Upper lobe of right lung (tissue), 1 donor: ENCODE results near the gene CYSTM1. TPM values are rescaled to one million over a fixed set of nuclear protein-coding genes. Genes with fewer than 3 reads are reported as not detected.

Experiments used
- ATAC-seq: fragments of 200-7000 bp; cut with Tn5 transposase; one replicate; pipeline ENCODE4 v1.9.1; 2020; ENCODE audit warnings: mild to moderate bottlenecking, moderate library complexity
- DNase-seq: peaks from one replicate; pipeline ENCODE4 v3.0.0-alpha.2; 2020
- H3K27ac ChIP-seq: fragments of 200-600 bp; one replicate; pipeline ENCODE4 v1.8.0; 2022
- H3K27me3 ChIP-seq: fragments of 200-600 bp; one replicate; pipeline ENCODE4 v1.8.0; 2022; ENCODE audit warnings: mild to moderate bottlenecking
- H3K36me3 ChIP-seq: fragments of 200-600 bp; one replicate; pipeline ENCODE4 v1.8.0; 2022
- H3K4me1 ChIP-seq: fragments of 200-600 bp; one replicate; pipeline ENCODE4 v1.8.0; 2022
- H3K4me3 ChIP-seq: fragments of 200-600 bp; one replicate; pipeline ENCODE4 v1.8.0; 2022; ENCODE audit warnings: mild to moderate bottlenecking
- H3K9me3 ChIP-seq: fragments of 200-600 bp; one replicate; pipeline ENCODE4 v1.8.0; 2022
- CTCF ChIP-seq: fragments of 200-600 bp; IDR thresholded peaks from one replicate; pipeline ENCODE4 v1.8.0; 2022; ENCODE audit warnings: antibody characterized with exemption
- intact Hi-C: fragments of 100-400 bp; cut with DNase I; formaldehyde crosslinking; loops from one replicate; pipeline ENCODE4 v1.11.0; 2022
- total RNA-seq: library from RNA; stranded (reverse); fragmentation: NEBNext Ultra II Directional; extraction: Animal tissue kit (Norgen Biotek cat#: 25700); gene quantifications from one replicate; pipeline ENCODE4 v1.2.1, GENCODE V29; 2021
- donor health status: DM: no; HTN: yes; CAD: no; lungs with severe emphysema.

The CYSTM1 gene
- total RNA-seq, 1 donor from 2014 or later: 85.1 TPM

DNA sequence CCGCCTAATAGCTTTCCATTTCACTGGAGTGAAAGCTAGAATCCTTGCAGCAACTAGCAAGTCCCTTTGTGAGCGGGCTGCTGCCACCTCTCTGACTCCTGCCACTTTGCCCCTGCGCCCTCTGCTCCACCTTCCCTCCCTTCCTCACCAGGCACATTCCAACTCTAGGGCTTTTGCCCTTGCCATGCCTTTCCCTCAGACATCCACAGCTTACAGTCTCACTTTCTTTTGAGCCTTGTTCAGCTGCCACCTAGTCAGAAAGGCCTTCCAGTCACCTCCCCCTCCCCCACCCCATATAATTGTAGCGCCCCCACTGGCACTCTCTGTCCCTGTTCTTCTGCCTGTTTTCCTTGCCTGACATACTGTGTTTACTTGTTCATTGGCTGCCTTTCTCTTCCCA, 31.0 kb downstream of the CYSTM1 start:
- Histone ChIP-seq H3K27me3 (no peaks in the 10 kb centered on the region), H3K9me3 (no peaks in the 10 kb centered on the region), H3K36me3 (no peaks in the 10 kb centered on the region), H3K4me3 (no peak overlapping the region), H3K27ac (no peak overlapping the region), H3K4me1 (peaks cover 7% of the 10 kb centered on the region)
- ATAC-seq (no peak), DNase-seq (no peak)
- no peak for TF ChIP-seq CTCF
- intact Hi-C loops: no loop called here

DNA sequence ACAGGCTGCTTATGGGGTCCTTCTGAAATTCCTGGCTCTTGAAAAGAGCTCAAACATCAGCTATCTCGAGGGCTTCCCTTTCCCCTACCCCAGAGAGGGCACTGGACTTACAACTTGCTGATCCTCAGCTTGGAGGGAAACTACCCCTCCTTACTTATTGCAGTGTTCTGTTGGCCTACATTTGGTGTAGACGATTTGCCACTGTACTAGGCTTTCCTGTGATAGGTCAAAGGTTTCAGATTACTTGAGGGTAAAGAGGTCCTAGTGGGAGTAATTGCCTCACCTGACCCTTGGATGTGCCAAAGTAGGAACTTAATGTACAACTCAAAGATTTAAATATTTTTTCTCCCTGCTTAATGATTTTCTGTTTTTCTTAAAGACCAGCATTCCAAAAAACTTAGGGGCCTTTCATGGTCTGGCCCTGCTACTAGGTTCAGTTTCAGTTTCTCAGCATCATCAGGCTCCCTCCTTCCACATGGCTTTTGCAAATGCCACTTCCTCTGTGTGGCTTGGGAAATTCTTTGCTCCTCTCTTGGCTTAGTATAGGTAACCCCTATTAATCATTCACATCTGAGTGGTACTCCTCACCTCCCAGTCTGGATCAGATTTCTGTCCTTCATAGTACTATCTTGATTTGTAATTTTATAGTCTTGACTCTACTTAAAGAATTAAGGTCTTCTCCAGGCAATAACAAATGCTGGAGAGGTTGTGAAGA, 32.4 kb downstream of the CYSTM1 start:
- no peak for DNase-seq
- intact Hi-C loops: no loop called here
- Histone ChIP-seq H3K36me3 (no peaks in the 10 kb centered on the region), H3K4me3 (no peak overlapping the region), H3K4me1 (peaks cover 7% of the 10 kb centered on the region), H3K9me3 (no peaks in the 10 kb centered on the region), H3K27ac (no peak overlapping the region), H3K27me3 (no peaks in the 10 kb centered on the region)
- TF ChIP-seq CTCF: no peak
- ATAC-seq: peak; percentile 80

DNA sequence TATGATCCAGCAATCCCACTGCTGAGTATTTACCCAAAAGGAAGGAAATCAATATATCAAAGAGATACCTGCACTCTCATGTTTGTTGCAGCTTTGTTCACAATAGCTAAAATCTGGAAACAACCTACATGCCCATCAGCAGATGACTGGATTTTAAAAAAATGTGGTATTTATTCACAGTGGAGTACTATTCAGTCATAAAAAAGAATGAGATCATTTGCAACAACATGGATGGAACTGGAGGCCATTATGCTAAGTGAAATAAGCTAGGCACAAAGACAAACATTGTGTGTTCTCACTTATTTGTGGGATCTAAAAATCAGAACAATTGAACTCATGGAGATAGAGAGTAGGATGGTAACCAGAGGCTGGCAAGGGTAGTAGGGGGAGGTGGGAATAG, 33.1 kb downstream of the CYSTM1 start:
- no peak overlapping the region for H3K4me3 ChIP-seq
- H3K4me1 ChIP-seq: peaks cover 7% of the 10 kb centered on the region
- no peak for DNase-seq
- no peak for ATAC-seq
- H3K36me3 ChIP-seq: no peaks in the 10 kb centered on the region
- no peak for TF ChIP-seq CTCF
- H3K9me3 ChIP-seq: no peaks in the 10 kb centered on the region
- H3K27ac ChIP-seq: no peak overlapping the region
- no peaks in the 10 kb centered on the region for H3K27me3 ChIP-seq
- intact Hi-C loops: no loop called here

GRCh38 chr5:140213370-140213983, 38.5 kb downstream of the CYSTM1 start:
- Histone ChIP-seq H3K27me3 (no peaks in the 10 kb centered on the region), H3K27ac (no peak overlapping the region), H3K9me3 (no peaks in the 10 kb centered on the region), H3K36me3 (no peaks in the 10 kb centered on the region), H3K4me3 (no peak overlapping the region), H3K4me1 (peaks cover 20% of the 10 kb centered on the region)
- DNase-seq (no peak), ATAC-seq (no peak)
- intact Hi-C loops: no loop called here
- TF ChIP-seq CTCF: no peak

GRCh38 chr5:140214831-140215230, 39.8 kb downstream of the CYSTM1 start:
- no peaks in the 10 kb centered on the region for H3K27me3 ChIP-seq
- H3K4me3 ChIP-seq: no peak overlapping the region
- ATAC-seq: peak; percentile 74
- TF ChIP-seq CTCF: no peak
- H3K36me3 ChIP-seq: no peaks in the 10 kb centered on the region
- no peak overlapping the region for H3K27ac ChIP-seq
- no peaks in the 10 kb centered on the region for H3K9me3 ChIP-seq
- peaks cover 28% of the 10 kb centered on the region for H3K4me1 ChIP-seq
- peak; percentile 69 for DNase-seq
- intact Hi-C loops: no loop called here
